AG09309 (cell line): ENCODE measurements around the gene NELFCD.
"Not testable (repeated sequence)": the region's sequence is repeated elsewhere in the genome, so short reads cannot be mapped to it uniquely, and the experiment has no call there.

ENCODE experiments used
- DNase-seq: peaks from one replicate; pipeline ENCODE4 v3.0.0-alpha.2; 2010; ENCODE audit warnings: low read depth
- H3K4me3 ChIP-seq: 2 replicates; pipeline ENCODE4 v1.5.1; 2011; ENCODE audit warnings: mild to moderate bottlenecking, low read depth, low read length, moderate library complexity; ENCODE audit not compliant: control insufficient read depth
- TF ChIP-seq, protein P1 (sequence below): IDR thresholded peaks from 2 replicates; pipeline ENCODE4 v1.5.1; 2011; ENCODE audit warnings: mild to moderate bottlenecking, low read depth, low read length, inconsistent platforms; ENCODE audit not compliant: insufficient read depth, control insufficient read depth; ENCODE audit errors: missing control alignments

The NELFCD gene

DNA sequence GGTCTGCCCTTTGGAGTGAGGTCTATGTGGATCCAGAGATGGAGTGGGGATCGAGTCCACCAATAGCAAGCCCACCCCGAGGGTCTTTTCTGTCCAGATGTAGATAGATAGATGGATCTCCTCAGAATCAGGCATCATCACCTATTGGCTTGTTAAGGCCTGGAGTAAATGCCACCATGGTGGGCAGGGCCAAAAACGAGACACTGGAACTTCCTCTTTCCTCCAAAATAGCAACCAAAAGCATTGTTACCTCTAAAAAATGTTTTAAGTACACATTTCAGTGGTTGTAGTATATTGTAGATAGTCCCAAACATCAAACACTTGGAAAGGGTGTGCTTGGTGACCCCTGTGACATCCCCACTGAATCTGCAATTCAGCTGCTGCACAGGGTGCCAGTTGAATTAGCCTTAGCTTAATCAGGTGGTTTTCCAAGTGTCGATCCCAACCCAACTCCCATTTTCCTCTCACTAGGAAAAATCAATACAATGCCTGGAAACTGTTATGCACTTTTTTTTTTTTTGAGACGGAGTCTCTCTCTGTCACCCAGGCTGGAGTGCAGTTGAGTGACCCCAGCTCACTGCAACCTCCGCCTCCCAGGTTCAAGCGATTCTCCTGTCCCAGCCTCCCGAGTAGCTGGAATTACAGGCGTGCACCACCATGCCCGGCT is 35.0 kb upstream of the NELFCD start:
- no peak overlapping the region for H3K4me3 ChIP-seq
- TF ChIP-seq, protein P1, sequence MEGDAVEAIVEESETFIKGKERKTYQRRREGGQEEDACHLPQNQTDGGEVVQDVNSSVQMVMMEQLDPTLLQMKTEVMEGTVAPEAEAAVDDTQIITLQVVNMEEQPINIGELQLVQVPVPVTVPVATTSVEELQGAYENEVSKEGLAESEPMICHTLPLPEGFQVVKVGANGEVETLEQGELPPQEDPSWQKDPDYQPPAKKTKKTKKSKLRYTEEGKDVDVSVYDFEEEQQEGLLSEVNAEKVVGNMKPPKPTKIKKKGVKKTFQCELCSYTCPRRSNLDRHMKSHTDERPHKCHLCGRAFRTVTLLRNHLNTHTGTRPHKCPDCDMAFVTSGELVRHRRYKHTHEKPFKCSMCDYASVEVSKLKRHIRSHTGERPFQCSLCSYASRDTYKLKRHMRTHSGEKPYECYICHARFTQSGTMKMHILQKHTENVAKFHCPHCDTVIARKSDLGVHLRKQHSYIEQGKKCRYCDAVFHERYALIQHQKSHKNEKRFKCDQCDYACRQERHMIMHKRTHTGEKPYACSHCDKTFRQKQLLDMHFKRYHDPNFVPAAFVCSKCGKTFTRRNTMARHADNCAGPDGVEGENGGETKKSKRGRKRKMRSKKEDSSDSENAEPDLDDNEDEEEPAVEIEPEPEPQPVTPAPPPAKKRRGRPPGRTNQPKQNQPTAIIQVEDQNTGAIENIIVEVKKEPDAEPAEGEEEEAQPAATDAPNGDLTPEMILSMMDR, result no peak
- no peak for DNase-seq

- DNase-seq, H3K4me3 ChIP-seq: not testable (repeated sequence)
Observed at GRCh38 chr20:58947797-58948388, 33.2 kb upstream of the NELFCD start.

- H3K4me3 ChIP-seq, result no peak overlapping the region
- no peak for DNase-seq
- TF ChIP-seq, protein P1, result no peak
Observed at GRCh38 chr20:58950603-58951002, 30.5 kb upstream of the NELFCD start.

DNA sequence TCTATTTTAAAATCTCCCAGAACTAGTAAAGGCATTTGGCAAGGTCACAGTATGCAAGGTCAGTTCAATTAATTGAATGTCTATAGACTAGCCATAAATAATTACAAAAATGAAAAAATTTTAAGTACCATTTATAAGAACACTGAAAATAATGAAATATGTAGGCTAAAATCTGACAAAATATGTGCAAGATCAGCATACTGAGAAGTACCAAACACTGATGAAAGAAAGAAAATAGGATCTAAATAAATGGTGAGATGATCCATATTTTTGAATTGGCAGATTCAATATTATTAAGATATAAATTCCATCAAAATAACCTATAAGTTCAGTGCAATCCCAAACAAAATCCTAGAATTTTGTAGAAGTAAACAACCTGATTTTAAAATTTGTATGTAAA is 28.0 kb upstream of the NELFCD start:
- no peak overlapping the region for H3K4me3 ChIP-seq

DNA sequence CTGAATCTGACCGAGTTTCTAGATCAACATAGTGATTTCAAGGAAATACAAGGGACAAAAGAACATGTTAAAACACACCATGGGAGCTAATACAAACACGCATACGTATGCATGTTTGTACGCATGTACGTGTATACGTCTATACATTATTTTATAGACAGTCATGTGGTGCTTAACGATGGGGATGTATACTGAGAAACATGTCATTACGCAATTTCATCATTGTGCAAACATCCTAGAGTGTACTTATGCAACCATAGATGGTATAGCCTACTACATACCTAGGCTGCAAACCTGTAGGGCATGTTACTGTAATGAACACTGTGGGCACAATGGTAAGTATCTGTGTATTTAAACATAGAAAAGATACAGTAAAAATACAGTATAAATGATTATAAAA is 25.0 kb upstream of the NELFCD start:
- DNase-seq, result no peak
- no peak overlapping the region for H3K4me3 ChIP-seq
- TF ChIP-seq, protein P1, result no peak

More for the DNA sequence above, 28.0 kb upstream of the NELFCD start:
- no peak for DNase-seq
- TF ChIP-seq, protein P1, result no peak

DNA sequence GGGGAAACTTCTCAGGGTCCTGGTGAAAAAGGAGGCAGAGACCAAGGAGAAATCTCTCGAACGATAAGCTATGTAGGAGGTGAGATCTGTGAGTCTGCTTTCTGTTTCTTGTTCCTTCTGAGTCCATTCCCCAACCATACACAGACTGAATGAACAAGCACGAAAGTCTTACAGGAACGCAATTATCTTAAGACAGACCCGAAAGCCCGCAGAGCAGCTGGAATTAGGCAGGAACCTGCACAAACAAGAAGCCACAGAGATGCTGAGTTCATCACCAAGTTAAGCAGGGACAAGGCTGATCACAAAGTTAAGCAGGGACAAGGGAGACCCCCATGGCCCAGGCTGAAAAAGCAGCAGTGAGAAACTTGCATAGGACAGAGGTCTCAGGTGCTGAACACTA is 21.4 kb upstream of the NELFCD start:
- no peak overlapping the region for H3K4me3 ChIP-seq
- TF ChIP-seq, protein P1, result no peak
- DNase-seq, result no peak

DNA sequence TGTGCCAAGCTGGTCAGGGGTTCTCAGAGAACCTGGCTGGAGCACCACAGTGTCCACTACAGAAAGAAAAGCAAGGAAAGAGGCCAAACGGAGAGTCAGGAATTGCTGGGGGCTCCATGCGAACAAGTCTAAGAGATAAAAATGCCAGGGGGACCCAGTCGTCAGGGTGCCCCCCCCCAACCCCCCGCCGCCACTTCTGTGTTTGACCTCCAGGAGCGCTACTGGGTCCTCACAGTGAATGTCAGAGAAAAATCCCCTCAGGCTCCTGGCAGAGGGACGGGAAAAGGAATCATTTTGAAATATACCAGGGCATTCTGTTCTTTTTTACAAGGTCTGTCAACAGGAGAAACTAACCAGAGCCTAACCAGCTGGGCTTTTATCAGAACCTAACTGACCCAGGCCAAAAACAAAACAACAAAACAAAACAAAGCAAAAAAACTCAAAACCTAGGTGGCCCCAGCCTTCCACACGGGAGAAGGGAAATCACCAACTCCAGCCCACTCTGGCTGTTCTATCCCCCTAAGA is 17.9 kb upstream of the NELFCD start:
- TF ChIP-seq, protein P1, result no peak

DNA sequence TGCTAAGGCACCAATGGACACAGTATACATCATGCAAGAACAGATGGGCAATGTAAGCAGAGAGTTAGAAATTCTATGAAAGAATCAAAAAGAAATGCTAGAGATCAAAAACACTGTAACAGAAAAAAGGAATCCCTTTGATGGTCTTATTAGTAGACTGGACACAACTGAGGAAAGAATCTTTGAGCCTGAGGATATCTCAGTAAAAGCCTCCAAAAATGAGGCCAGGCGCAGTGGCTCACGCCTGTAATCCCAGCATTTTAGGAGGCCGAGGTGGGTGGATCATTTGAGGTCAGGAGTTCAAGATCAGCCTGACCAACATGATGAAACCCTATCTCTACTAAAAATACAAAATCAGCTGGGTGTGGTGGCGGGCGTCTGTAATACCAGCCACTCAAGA is 17.1 kb upstream of the NELFCD start:
- DNase-seq, H3K4me3 ChIP-seq: not testable (repeated sequence)

More for the DNA sequence above, 17.9 kb upstream of the NELFCD start:
- no peak overlapping the region for H3K4me3 ChIP-seq
- DNase-seq, result no peak
